ENCODE data around the gene MATN4.

Gene MATN4

GRCh38 chr20:45288860-45289259 is 19.2 kb downstream of the MATN4 start:
- DNase-seq: no peak

- DNase-seq: no peak
Observed at GRCh38 chr20:45288376-45288775, 19.7 kb downstream of the MATN4 start.

- no peak for DNase-seq
Observed at GRCh38 chr20:45283551-45284057, 24.5 kb downstream of the MATN4 start.

- no peak for DNase-seq
Observed at GRCh38 chr20:45282700-45283550, 25.2 kb downstream of the MATN4 start.

- DNase-seq: no peak
Observed at GRCh38 chr20:45279992-45280391, 28.1 kb downstream of the MATN4 start.

GRCh38 chr20:45275338-45275737 is 32.8 kb downstream of the MATN4 start:
- no peak for DNase-seq

- DNase-seq: no peak
Observed at GRCh38 chr20:45269754-45270270, 38.3 kb downstream of the MATN4 start.

- DNase-seq: no peak
Observed at GRCh38 chr20:45269056-45269455, 39.0 kb downstream of the MATN4 start.

GRCh38 chr20:45268531-45268930 is 39.6 kb downstream of the MATN4 start:
- DNase-seq: no peak

- no peak for DNase-seq
Observed at GRCh38 chr20:45266977-45267376, 41.1 kb downstream of the MATN4 start.

GRCh38 chr20:45263556-45264266 is 44.4 kb downstream of the MATN4 start:
- DNase-seq: no peak

- no peak for DNase-seq
Observed at GRCh38 chr20:45258664-45259063, 49.4 kb downstream of the MATN4 start.

GRCh38 chr20:45258259-45258658 is 49.8 kb downstream of the MATN4 start:
- no peak for DNase-seq

- no peak for DNase-seq
Observed at GRCh38 chr20:45257711-45258110, 50.4 kb downstream of the MATN4 start.

- no peak for DNase-seq
Observed at GRCh38 chr20:45257161-45257560, 50.9 kb downstream of the MATN4 start.

GRCh38 chr20:45254383-45255262 is 53.5 kb downstream of the MATN4 start, which contains the start of gene SLPI:
Gene SLPI (minus strand): TSS chr20:45254564. CDS start chr20:45254543, 21 bp downstream.
- no peak for DNase-seq

GRCh38 chr20:45253261-45253660 is 54.8 kb downstream of the MATN4 start:
- DNase-seq: no peak

- no peak for DNase-seq
Observed at GRCh38 chr20:45251884-45252560, 56.1 kb downstream of the MATN4 start.

- DNase-seq: no peak
Observed at GRCh38 chr20:45248609-45249008, 59.5 kb downstream of the MATN4 start.

- DNase-seq: no peak
Observed at GRCh38 chr20:45247865-45248264, 60.2 kb downstream of the MATN4 start.

- no peak for DNase-seq
Observed at GRCh38 chr20:45246109-45246508, 62.0 kb downstream of the MATN4 start.
